Mucosa of descending colon (tissue), 3 donors: ENCODE data around the gene CLVS2. TPM values are rescaled to one million over a fixed set of nuclear protein-coding genes. Genes with fewer than 3 reads are reported as not detected.

Source experiments
- ATAC-seq: fragments of 200-7000 bp; cut with Tn5 transposase; one replicate; pipeline ENCODE4 v1.9.1; 2020; ENCODE audit warnings: mild to moderate bottlenecking, moderate library complexity
- DNase-seq, 3 donors: peaks; one replicate each; pipeline ENCODE4 v3.0.0-alpha.2; 2020
- H3K36me3 ChIP-seq: fragments of 200-600 bp; one replicate; pipeline ENCODE4 v1.8.0; 2021; ENCODE audit warnings: low read depth, mild to moderate bottlenecking
- H3K4me1 ChIP-seq: fragments of 200-600 bp; one replicate; pipeline ENCODE4 v1.8.0; 2021; ENCODE audit warnings: low read depth, mild to moderate bottlenecking
- H3K4me3 ChIP-seq: fragments of 200-600 bp; one replicate; pipeline ENCODE4 v1.8.0; 2021; ENCODE audit warnings: mild to moderate bottlenecking
- H3K9me3 ChIP-seq: fragments of 200-600 bp; one replicate; pipeline ENCODE4 v1.8.0; 2021; ENCODE audit warnings: mild to moderate bottlenecking
- CTCF ChIP-seq: fragments of 200-600 bp; IDR thresholded peaks from one replicate; pipeline ENCODE4 v1.8.0; 2022; ENCODE audit warnings: antibody characterized with exemption, mild to moderate bottlenecking
- intact Hi-C, 2 donors: fragments of 100-400 bp; cut with DNase I in 1 of 2; cut with micrococcal nuclease in 1 of 2; formaldehyde crosslinking; loops; one replicate each; pipeline versions ENCODE4 v1.11.0 to v1.11.1; 2022; cut with DNase I, micrococcal nuclease
- total RNA-seq, 3 donors: library from RNA; stranded (reverse); fragmentation: NEBNext Ultra II Directional in 2 of 3; extraction: Animal tissue kit (Norgen Biotek cat#: 25700) in 2 of 3; gene quantifications; one replicate each; pipeline versions ENCODE4 v1.2.1 to v1.2.4, GENCODE V29; 2021 to 2023
- donor health status: DM: no; HTN: no; CAD: no; lungs with moderate emphysema.
- donor health status: DM: no; HTN: no; CAD: no.
- donor health status: DM: no; HTN: yes; CAD: no.

Gene CLVS2
- total RNA-seq, 3 donors from 2014 or later: 0.03 to 0.92 (median 0.19) TPM

- intact Hi-C loops: no loop called here
- ATAC-seq: no peak
Observed at GRCh38 chr6:123009059-123009458, 13.0 kb downstream of the CLVS2 start.

GRCh38 chr6:123014835-123015234 is 18.8 kb downstream of the CLVS2 start:
- Histone ChIP-seq H3K4me3 (no peak overlapping the region), H3K9me3 (no peaks in the 10 kb centered on the region), H3K36me3 (no peaks in the 10 kb centered on the region), H3K4me1 (no peaks in the 10 kb centered on the region)
- TF ChIP-seq CTCF: no peak
- no peak for DNase-seq
- no peak for ATAC-seq
- intact Hi-C loops: no loop called here

More at GRCh38 chr6:123009059-123009458, 13.0 kb downstream of the CLVS2 start:
- H3K9me3 ChIP-seq: no peaks in the 10 kb centered on the region
- no peaks in the 10 kb centered on the region for H3K4me1 ChIP-seq
- no peaks in the 10 kb centered on the region for H3K36me3 ChIP-seq
- DNase-seq: no peak
- TF ChIP-seq CTCF: no peak
- no peak overlapping the region for H3K4me3 ChIP-seq

- Histone ChIP-seq H3K4me3 (no peak overlapping the region), H3K36me3 (no peaks in the 10 kb centered on the region), H3K9me3 (no peaks in the 10 kb centered on the region), H3K4me1 (no peaks in the 10 kb centered on the region)
- no peak for DNase-seq
- TF ChIP-seq CTCF: no peak
- intact Hi-C loops: no loop called here
- no peak for ATAC-seq
Observed at GRCh38 chr6:123016431-123017103, 20.5 kb downstream of the CLVS2 start.

GRCh38 chr6:123017104-123017682 is 21.2 kb downstream of the CLVS2 start:
- Histone ChIP-seq H3K36me3 (no peaks in the 10 kb centered on the region), H3K4me1 (no peaks in the 10 kb centered on the region), H3K4me3 (no peak overlapping the region), H3K9me3 (no peaks in the 10 kb centered on the region)
- intact Hi-C loops: no loop called here
- DNase-seq (no peak), ATAC-seq (no peak)
- no peak for TF ChIP-seq CTCF

GRCh38 chr6:123022975-123023374 is 26.9 kb downstream of the CLVS2 start:
- no peaks in the 10 kb centered on the region for H3K4me1 ChIP-seq
- ATAC-seq: no peak
- H3K4me3 ChIP-seq: no peak overlapping the region
- no peak for DNase-seq
- no peaks in the 10 kb centered on the region for H3K9me3 ChIP-seq
- H3K36me3 ChIP-seq: no peaks in the 10 kb centered on the region
- no peak for TF ChIP-seq CTCF
- intact Hi-C loops: no loop called here
